Liver (tissue), 9 donors: ENCODE data around the gene KRTAP16-1. TPM values are rescaled to one million over a fixed set of nuclear protein-coding genes. Genes with fewer than 3 reads are reported as not detected.

ENCODE experiments used
- DNase-seq: peaks from one replicate; pipeline ENCODE4 v3.0.0-alpha.2; 2017; ENCODE audit warnings: low spot score
- H3K27ac ChIP-seq, 2 donors: one replicate each; pipeline ENCODE4 v1.7.0; 2013; ENCODE audit warnings: inconsistent platforms in 2 of 2, low read length in 2 of 2, control low read depth in 1 of 2, low read depth in 1 of 2, mild to moderate bottlenecking in 1 of 2
- H3K27me3 ChIP-seq, 4 donors: one replicate each; pipeline versions ENCODE4 v1.6.1 to v1.7.0; 2013; ENCODE audit warnings: low read length in 3 of 4, inconsistent platforms in 1 of 4, mild to moderate bottlenecking in 1 of 4, moderate library complexity in 1 of 4; ENCODE audit not compliant: control insufficient read depth in 4 of 4, insufficient read depth in 4 of 4
- H3K36me3 ChIP-seq, 4 donors: one replicate each; pipeline versions ENCODE4 v1.6.1 to v1.7.0; 2013; ENCODE audit warnings: low read length in 3 of 4, mild to moderate bottlenecking in 3 of 4, low read depth in 1 of 4, moderate library complexity in 1 of 4; ENCODE audit not compliant: control insufficient read depth in 4 of 4, insufficient read depth in 3 of 4
- H3K4me1 ChIP-seq, 4 donors: one replicate each; pipeline versions ENCODE4 v1.6.1 to v1.7.0; 2013; ENCODE audit warnings: low read length in 3 of 4, mild to moderate bottlenecking in 3 of 4, moderate library complexity in 1 of 4; ENCODE audit not compliant: control insufficient read depth in 4 of 4, insufficient read depth in 4 of 4
- H3K4me3 ChIP-seq, 3 donors: one replicate each; pipeline versions ENCODE4 v1.6.1 to v1.7.0; 2013; ENCODE audit warnings: low read length in 3 of 3, control low read depth in 1 of 3, low read depth in 1 of 3, mild to moderate bottlenecking in 1 of 3
- H3K9ac ChIP-seq, 2 donors: one replicate each; pipeline ENCODE4 v1.7.0; 2013; ENCODE audit warnings: low read length in 2 of 2, mild to moderate bottlenecking in 2 of 2, moderate library complexity in 2 of 2, control low read depth in 1 of 2, low read depth in 1 of 2
- H3K9me3 ChIP-seq, 4 donors: one replicate each; pipeline versions ENCODE4 v1.6.1 to v1.7.0; 2013; ENCODE audit warnings: low read length in 3 of 4; ENCODE audit not compliant: control insufficient read depth in 4 of 4
- EGR1 ChIP-seq, 2 donors: IDR thresholded peaks; 2 replicates each; pipeline ENCODE4 v1.6.1; 2016 to 2018; ENCODE audit warnings: antibody characterized with exemption in 2 of 2, low read depth in 2 of 2
- FOXA1 ChIP-seq: IDR thresholded peaks from 2 replicates; pipeline ENCODE4 v1.6.1; 2016; ENCODE audit warnings: antibody characterized with exemption
- FOXA2 ChIP-seq: IDR thresholded peaks from 2 replicates; pipeline ENCODE4 v1.6.1; 2016; ENCODE audit warnings: antibody characterized with exemption
- HNF4G ChIP-seq: IDR thresholded peaks from 2 replicates; pipeline ENCODE4 v1.6.1; 2016; ENCODE audit warnings: antibody characterized with exemption
- JUND ChIP-seq, 2 donors: IDR thresholded peaks; 2 replicates each; pipeline ENCODE4 v1.6.1; 2016; ENCODE audit warnings: antibody characterized with exemption in 2 of 2
- NR2F2 ChIP-seq: IDR thresholded peaks from 2 replicates; pipeline ENCODE4 v1.6.1; 2016; ENCODE audit warnings: antibody characterized with exemption
- RAD21 ChIP-seq, 2 donors: IDR thresholded peaks; 2 replicates each; pipeline ENCODE4 v1.6.1; 2016; ENCODE audit warnings: antibody characterized with exemption in 2 of 2, mild to moderate bottlenecking in 2 of 2
- RXRA ChIP-seq, 2 donors: IDR thresholded peaks; 2 replicates each; pipeline ENCODE4 v1.6.1; 2017 to 2018; ENCODE audit warnings: antibody characterized with exemption in 2 of 2, mild to moderate bottlenecking in 1 of 2
- SP1 ChIP-seq: IDR thresholded peaks from 2 replicates; pipeline ENCODE4 v1.6.1; 2018; ENCODE audit warnings: antibody characterized with exemption, mild to moderate bottlenecking
- TAF1 ChIP-seq: conservative IDR thresholded peaks from 2 replicates; pipeline ENCODE4 v1.6.1; 2016; ENCODE audit warnings: antibody characterized with exemption, mild to moderate bottlenecking
- WGBS: extraction: QIAGEN DNeasy Blood & Tissue Kit; methylation state at CpG from one replicate; pipeline ENCODE4 v1.1.7; 2013; 5-methylcytosine and 5-hydroxymethylcytosine counted together
- polyA plus RNA-seq, 2 donors: library from polyadenylated mRNA; stranded (reverse) in 1 of 2; unstranded in 1 of 2; fragments of 200-250 nt in 1 of 2; fragments of >200 nt in 1 of 2; fragmentation: Nextera tagmentation in 1 of 2; extraction: Ambion mirVana in 1 of 2; gene quantifications; one replicate each; pipeline versions ENCODE4 v1.2.1 to v1.2.3, GENCODE V29; 2013 to 2015
- total RNA-seq, 2 donors: library from RNA; depleted of rRNA; stranded (reverse); fragments of >200 nt; gene quantifications; one replicate each; pipeline ENCODE4 v1.2.3, GENCODE V29; 2014
- TF ChIP-seq, protein P1 (sequence below): IDR thresholded peaks from 2 replicates; pipeline ENCODE4 v1.6.1; 2016; ENCODE audit warnings: antibody characterized with exemption, mild to moderate bottlenecking
- TF ChIP-seq, protein P2 (sequence below): IDR thresholded peaks from 2 replicates; pipeline ENCODE4 v1.6.1; 2016; ENCODE audit warnings: antibody characterized with exemption
- TF ChIP-seq, protein P3 (sequence below): IDR thresholded peaks from 2 replicates; pipeline ENCODE4 v1.6.1; 2016; ENCODE audit warnings: antibody characterized with exemption
- TF ChIP-seq, protein P4 (sequence below): IDR thresholded peaks from 2 replicates; pipeline ENCODE4 v1.6.1; 2016; ENCODE audit warnings: antibody characterized with exemption
- donor health status: healthy.
- donor health status: healthy.
- donor health status: healthy.
- donor health status: healthy.
- donor health status: healthy.

KRTAP16-1 gene
- total and polyA plus RNA-seq, 4 donors: not detected

DNA sequence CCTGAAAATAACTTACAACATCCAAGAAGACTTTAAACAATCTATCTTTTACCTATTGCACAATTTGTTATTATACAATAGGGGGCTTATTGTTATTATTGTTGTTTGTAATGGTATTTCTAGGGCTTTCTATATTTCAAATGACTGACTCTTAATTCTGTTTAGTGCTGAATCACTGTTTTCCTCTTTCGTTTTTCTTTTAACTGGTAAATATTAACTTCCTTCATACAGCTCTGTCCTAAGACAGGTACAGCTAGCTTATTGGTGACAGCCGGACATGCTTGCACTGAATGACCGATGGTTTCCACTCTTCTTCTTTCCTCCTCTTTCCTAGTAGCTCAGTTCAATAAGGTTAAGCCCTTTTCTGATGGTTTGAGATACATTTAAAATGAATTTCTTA is 22.1 kb downstream of the KRTAP16-1 start (continued):
- TF ChIP-seq, protein P1, sequence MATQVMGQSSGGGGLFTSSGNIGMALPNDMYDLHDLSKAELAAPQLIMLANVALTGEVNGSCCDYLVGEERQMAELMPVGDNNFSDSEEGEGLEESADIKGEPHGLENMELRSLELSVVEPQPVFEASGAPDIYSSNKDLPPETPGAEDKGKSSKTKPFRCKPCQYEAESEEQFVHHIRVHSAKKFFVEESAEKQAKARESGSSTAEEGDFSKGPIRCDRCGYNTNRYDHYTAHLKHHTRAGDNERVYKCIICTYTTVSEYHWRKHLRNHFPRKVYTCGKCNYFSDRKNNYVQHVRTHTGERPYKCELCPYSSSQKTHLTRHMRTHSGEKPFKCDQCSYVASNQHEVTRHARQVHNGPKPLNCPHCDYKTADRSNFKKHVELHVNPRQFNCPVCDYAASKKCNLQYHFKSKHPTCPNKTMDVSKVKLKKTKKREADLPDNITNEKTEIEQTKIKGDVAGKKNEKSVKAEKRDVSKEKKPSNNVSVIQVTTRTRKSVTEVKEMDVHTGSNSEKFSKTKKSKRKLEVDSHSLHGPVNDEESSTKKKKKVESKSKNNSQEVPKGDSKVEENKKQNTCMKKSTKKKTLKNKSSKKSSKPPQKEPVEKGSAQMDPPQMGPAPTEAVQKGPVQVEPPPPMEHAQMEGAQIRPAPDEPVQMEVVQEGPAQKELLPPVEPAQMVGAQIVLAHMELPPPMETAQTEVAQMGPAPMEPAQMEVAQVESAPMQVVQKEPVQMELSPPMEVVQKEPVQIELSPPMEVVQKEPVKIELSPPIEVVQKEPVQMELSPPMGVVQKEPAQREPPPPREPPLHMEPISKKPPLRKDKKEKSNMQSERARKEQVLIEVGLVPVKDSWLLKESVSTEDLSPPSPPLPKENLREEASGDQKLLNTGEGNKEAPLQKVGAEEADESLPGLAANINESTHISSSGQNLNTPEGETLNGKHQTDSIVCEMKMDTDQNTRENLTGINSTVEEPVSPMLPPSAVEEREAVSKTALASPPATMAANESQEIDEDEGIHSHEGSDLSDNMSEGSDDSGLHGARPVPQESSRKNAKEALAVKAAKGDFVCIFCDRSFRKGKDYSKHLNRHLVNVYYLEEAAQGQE: no peak
- no peak for TF ChIP-seq JUND (IDR thresholded peaks at IDR 0.05)
- no peak for TF ChIP-seq HNF4G

DNA sequence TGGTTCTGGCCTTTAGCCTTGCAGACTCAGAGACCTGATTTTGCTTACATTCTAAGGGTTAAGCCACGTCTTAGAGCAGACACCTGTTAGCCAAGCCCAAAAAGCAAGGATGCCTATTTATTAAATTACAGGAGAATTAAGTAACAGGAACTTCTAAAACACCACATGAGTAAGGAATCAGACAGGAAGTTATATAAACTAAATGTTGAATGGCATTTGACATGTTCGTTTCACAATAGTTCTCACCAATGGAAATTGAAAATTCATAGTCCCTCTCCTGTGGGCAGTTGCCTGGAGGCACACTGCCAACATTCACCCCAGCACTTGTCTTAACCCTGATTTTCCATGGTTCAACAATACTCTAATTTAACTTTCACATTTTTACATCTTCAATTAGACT is 24.6 kb downstream of the KRTAP16-1 start:
- Histone ChIP-seq H3K9ac (no peak overlapping the region), H3K36me3 (no peaks in the 10 kb centered on the region), H3K27me3 (peaks cover 0 to 3% (median 0%) of the 10 kb centered on the region in 4 donors), H3K4me1 (no peaks in the 10 kb centered on the region), H3K27ac (no peak overlapping the region), H3K4me3 (no peak overlapping the region), H3K9me3 (peaks cover 0 to 3% (median 0%) of the 10 kb centered on the region in 4 donors)
- TF ChIP-seq SP1 (no peak), JUND (IDR thresholded peaks at IDR 0.05) (no peak), FOXA2 (no peak), RAD21 (IDR thresholded peaks at IDR 0.05) (no peak), FOXA1 (no peak), NR2F2 (no peak), TAF1 (no peak), RXRA (IDR thresholded peaks at IDR 0.05) (no peak), EGR1 (IDR thresholded peaks at IDR 0.05; ENCODE audit: low read depth in 2 of 2) (no peak)
- TF ChIP-seq, protein P2, sequence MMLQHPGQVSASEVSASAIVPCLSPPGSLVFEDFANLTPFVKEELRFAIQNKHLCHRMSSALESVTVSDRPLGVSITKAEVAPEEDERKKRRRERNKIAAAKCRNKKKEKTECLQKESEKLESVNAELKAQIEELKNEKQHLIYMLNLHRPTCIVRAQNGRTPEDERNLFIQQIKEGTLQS: no peak
- TF ChIP-seq, protein P3, sequence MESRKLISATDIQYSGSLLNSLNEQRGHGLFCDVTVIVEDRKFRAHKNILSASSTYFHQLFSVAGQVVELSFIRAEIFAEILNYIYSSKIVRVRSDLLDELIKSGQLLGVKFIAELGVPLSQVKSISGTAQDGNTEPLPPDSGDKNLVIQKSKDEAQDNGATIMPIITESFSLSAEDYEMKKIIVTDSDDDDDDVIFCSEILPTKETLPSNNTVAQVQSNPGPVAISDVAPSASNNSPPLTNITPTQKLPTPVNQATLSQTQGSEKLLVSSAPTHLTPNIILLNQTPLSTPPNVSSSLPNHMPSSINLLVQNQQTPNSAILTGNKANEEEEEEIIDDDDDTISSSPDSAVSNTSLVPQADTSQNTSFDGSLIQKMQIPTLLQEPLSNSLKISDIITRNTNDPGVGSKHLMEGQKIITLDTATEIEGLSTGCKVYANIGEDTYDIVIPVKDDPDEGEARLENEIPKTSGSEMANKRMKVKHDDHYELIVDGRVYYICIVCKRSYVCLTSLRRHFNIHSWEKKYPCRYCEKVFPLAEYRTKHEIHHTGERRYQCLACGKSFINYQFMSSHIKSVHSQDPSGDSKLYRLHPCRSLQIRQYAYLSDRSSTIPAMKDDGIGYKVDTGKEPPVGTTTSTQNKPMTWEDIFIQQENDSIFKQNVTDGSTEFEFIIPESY: no peak
- TF ChIP-seq, protein P1: no peak
- TF ChIP-seq, protein P4, sequence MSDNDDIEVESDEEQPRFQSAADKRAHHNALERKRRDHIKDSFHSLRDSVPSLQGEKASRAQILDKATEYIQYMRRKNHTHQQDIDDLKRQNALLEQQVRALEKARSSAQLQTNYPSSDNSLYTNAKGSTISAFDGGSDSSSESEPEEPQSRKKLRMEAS: no peak
- no peak for DNase-seq
- 35% methylated on average over 2 of the region's 2 CpGs for WGBS
